ENCODE measurements around the gene FXR1.
A peak's percentile ranks its signal among the peaks of the same experiment; 100 is the strongest.

FXR1 gene

DNA sequence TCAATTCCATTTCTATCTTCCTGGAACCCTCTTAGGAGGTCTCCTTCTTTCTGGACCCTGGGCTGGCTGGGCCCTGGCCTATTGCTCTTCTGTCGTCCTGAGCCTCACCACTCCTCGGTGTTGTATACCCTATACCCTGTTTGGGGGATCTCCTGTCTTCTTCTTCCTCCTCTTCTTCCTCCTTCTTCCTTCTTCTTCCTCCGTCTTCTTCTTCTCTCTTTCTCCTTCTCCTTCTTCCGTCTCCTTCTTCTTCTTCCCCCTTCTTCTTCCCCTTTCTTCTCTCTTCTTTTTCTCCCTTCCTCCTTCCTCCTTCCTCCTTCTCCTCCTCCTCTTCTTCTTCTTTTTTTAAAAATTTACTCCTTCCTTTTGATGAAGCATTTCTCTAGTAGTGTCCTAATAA is 30.4 kb upstream of the FXR1 start:
- H3K4me3 ChIP-seq (ENCODE audit: low read depth, low read length) = no peak overlapping the region
- TF ChIP-seq, protein P1, sequence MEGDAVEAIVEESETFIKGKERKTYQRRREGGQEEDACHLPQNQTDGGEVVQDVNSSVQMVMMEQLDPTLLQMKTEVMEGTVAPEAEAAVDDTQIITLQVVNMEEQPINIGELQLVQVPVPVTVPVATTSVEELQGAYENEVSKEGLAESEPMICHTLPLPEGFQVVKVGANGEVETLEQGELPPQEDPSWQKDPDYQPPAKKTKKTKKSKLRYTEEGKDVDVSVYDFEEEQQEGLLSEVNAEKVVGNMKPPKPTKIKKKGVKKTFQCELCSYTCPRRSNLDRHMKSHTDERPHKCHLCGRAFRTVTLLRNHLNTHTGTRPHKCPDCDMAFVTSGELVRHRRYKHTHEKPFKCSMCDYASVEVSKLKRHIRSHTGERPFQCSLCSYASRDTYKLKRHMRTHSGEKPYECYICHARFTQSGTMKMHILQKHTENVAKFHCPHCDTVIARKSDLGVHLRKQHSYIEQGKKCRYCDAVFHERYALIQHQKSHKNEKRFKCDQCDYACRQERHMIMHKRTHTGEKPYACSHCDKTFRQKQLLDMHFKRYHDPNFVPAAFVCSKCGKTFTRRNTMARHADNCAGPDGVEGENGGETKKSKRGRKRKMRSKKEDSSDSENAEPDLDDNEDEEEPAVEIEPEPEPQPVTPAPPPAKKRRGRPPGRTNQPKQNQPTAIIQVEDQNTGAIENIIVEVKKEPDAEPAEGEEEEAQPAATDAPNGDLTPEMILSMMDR (IDR thresholded peaks at IDR 0.05; ENCODE audit: borderline replicate concordance, insufficient read depth, low read depth, low read length) = no peak

DNA sequence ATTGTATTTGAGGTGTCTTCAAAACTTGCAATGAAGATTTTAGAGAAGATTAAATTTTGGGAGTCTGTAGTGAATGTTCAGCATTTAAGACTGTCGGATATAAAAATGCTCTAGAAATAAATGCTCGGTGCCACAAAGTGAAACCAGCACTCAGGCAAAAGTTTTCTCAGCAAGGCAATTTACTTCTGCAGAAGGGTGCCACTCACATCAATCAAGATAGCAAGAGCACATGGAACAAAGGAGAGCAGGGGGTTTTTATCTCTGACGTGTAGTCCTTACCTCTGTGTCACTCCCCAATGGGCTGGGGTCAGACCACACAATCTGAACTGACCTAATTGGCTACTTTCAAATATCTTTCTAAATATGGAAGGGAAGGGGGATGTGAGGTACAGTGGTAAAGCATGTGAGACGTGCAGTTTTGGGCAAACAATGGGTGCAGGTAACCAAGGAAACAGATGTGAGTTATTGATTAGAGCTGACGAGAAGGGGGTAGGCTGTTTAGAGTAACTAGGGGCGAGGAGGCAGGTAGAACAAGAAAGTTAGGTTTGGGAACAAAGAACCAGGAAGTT is 23.4 kb upstream of the FXR1 start:
- TF ChIP-seq, protein P1 (IDR thresholded peaks at IDR 0.05; ENCODE audit: borderline replicate concordance, insufficient read depth, low read depth, low read length) = no peak
- no peak overlapping the region for H3K4me3 ChIP-seq (ENCODE audit: low read depth, low read length)

- TF ChIP-seq, protein P1 (IDR thresholded peaks at IDR 0.05; ENCODE audit: borderline replicate concordance, insufficient read depth, low read depth, low read length) = no peak
Observed at GRCh38 chr3:180898572-180898971, 13.9 kb upstream of the FXR1 start.

GRCh38 chr3:180909369-180910127 is 2.9 kb upstream of the FXR1 start:
- no peak overlapping the region for H3K4me3 ChIP-seq (ENCODE audit: low read depth, low read length)
- TF ChIP-seq, protein P1 (IDR thresholded peaks at IDR 0.05; ENCODE audit: borderline replicate concordance, insufficient read depth, low read depth, low read length) = no peak

More at GRCh38 chr3:180898572-180898971, 13.9 kb upstream of the FXR1 start:
- H3K4me3 ChIP-seq (ENCODE audit: low read depth, low read length) = no peak overlapping the region

- H3K4me3 ChIP-seq (ENCODE audit: low read depth, low read length) = no peak overlapping the region
- TF ChIP-seq, protein P1 (IDR thresholded peaks at IDR 0.05; ENCODE audit: borderline replicate concordance, insufficient read depth, low read depth, low read length) = no peak
Observed at GRCh38 chr3:180910823-180911222, 1.6 kb upstream of the FXR1 start.

DNA sequence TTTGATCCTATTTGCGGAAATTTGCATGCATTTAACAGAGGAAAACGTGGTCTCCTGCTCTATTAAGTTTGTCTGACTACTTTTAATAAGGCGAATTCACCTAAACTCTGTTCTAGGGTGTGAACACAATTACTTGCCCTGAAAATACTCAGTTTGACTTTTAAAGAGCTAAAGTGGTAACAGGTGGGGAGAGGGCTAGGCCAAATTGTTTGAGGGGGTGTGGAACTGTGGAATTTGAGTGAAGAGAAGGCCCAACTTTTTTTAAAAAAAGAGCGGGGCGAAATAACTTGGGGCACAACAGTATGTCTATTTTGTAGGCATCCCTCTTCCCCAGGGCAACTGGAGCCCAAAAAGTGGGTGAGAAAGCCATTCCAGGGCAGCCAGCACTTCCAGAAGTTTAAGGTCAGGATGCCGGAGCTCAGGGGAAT is 580 bp upstream of the FXR1 start:
- TF ChIP-seq, protein P1 (IDR thresholded peaks at IDR 0.05; ENCODE audit: borderline replicate concordance, insufficient read depth, low read depth, low read length) = no peak
- peak overlapping the region; percentile 98 for H3K4me3 ChIP-seq (ENCODE audit: low read depth, low read length)
